Ecto neural progenitor cell (in vitro differentiated cells): ENCODE measurements around the gene CABLES1.

Experiments
- DNase-seq: peaks from one replicate; pipeline ENCODE4 v3.0.0-alpha.2; 2018; ENCODE audit warnings: low spot score

CABLES1 gene

DNA sequence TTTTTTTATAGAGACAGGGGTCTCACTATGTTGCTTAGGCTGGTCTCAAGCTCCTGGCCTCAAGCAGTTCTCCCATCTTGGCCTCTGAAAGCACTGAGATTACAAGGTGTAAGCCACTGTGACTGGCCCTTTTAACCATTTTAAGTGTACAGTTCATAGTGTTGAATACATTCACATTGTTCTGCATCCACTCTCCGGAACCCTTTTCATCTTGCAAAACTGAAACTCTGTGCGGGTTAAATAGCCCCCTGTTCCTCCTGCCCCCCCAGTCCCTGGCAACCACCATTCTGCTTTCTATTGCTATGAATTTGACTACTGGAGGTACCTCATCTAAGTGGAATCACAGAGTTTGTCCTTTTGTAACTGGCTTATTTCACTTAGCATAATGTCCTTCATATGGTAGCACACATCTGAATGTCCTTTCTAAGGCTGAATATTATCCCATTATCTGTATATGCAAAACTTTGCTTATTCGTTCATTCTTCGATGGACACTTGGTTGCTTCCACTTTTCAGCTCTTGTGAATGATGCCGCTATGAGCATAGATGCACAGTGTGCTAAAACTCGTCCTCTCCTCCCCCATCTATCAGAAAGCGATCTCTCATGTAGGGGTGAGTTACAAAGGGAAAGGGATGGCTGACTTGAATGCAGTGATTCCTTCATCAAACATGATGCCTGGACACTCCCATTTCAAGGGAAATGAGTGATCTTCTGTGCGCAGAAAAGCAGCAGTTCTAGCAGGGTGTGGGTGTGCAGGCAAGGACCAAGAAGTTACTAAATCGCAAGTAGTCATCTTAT is 30.2 kb downstream of the CABLES1 start:
- no peak for DNase-seq

DNA sequence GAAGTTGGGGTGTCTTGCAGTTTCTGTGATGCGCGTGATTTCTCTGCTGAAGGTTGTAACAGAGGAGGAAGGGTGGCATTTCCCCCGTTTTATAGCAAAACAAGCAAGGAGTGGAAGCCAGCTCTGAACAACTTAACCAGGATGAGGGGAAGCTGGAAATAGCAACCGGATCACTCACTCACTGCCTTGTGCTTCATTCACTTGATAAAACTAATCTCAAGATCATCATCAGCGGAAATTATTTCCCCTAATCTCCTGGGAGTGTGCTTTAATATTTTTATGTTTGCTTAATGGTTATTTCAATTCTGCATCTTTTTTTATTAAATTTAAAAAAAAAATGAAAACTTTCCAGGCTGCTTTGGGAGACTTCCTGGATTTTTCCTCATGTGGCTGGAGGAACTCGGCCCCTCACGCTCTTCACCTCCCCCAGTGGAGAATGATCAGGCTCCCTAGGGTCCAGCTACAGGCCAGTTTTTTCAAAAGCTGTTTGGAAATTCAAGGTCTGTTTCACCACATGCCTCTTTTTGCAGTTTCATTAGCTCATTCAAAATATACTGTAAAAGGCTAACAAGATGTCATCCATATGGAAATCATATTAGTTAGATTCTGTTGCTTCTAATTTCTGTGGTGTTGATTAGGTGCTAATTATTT is 31.7 kb downstream of the CABLES1 start:
- DNase-seq = no peak

DNA sequence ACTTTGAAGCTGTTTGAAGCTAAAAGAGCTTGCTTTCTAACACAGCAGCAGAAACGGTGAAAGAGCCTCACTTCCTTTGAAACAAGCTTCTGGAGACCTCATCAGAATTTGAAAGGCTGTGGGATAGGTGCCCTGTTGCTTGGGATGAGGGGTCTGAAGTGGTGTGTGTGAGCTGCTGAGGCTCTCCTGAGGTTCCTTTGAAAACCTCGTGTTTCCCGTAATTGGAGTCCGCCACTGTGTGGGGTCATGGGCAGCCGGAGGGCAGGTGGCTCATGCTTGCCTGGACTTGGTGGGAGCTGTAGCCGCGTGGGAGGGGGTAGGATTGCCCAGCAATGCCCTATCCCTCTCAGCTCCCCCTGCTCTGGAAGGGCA is 34.4 kb downstream of the CABLES1 start:
- DNase-seq = no peak

DNA sequence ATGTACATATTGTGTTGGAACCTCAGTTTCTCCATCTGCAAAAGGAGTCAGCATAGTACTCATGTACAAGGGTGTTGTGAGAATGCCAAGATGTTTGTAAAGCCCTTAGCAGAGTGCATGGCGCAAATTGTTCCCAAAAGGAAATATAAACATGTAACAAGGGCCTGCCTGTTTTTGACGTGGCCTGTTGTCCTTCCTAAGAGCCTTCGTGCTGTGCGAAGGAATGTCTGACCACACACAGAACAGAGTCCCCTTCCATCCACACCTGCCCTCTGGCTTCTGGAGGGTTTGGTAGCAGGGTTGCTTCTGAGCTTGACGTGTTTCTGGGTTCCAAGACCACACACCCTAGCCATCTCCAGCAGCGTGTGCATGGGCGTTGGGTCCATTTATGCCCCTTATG is 34.9 kb downstream of the CABLES1 start:
- DNase-seq = no peak

DNA sequence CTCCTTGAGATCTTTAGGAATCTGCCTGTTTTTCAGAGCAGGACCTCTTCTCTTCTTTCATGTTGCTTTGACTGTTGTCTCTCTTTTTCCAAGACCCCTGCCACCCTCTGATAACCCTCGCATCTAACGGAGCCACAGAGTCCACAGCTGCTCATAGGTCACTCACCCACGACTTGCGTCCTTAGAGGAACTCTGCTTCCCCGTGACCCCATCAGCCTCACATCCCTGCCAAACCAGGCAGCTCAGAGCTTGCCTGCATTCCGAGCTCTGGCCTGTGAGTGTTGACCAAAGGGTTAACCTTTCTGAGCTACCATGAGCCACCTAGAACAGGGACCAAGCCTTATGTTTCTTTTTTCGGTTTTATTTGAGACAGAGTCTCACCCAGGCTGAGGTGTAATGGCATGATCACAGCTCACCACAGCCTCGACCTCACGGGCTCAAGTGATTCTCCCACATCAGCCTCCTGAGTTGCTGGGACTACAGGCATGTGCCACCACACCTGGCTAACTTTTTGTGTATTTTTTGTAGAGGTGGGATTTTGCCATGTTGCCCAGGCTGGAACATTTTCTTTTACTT is 36.4 kb downstream of the CABLES1 start:
- DNase-seq = no peak

DNA sequence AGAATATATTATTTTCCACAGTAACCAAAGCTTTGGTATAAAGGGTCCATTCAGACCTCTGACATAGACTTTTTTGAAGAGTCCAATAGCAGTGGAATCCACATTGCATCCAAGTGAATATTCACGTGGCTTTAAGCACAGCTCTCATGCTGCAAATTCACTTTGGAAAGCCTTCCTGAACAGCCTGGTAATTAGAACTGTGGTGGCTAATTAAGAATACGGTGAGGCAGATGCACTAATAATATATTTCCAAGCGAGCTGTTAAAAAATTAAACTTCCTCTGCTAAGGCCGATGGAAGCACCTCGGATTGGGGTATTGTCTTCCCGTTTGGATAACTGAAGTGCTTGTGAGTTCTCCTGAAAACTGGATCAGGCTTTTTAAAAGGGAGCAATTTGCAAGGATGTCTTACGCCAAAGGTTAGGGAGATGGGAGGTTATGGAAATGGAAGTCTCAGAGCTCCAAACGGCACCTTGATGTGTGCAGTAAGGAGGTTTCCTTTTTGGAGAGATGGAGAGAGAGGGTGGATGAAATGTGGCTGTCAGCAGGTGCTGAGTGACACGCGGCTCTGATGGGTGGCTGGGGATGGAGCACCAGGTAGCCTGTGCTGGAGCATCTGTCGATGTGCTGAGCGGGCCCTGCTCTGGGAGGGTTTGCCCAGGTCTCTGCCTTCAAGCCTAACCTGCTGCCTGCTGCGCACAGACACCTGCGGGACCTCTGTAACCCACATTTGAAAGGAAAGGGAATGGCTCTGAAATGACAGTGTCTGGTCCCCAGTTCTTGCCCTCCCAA is 37.5 kb downstream of the CABLES1 start:
- DNase-seq = no peak

DNA sequence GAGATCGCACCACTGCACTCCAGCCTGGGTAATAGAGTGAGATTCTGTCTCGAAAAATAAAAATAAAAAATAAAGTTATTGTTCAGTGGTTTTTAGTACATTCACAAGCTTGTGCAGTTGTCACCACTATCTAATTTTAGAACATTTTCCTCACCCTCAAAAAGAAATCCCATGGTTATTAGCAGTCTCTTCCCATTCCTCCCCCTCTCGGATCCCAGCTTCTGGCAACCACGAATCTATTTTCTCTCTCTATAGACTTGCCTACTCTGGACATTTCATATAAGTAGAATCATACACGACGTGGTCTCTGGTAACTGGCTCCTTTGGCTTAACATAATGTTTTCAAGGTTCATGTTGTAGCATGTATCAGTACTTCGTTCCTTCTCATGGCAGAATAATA is 38.6 kb downstream of the CABLES1 start:
- no peak for DNase-seq

DNA sequence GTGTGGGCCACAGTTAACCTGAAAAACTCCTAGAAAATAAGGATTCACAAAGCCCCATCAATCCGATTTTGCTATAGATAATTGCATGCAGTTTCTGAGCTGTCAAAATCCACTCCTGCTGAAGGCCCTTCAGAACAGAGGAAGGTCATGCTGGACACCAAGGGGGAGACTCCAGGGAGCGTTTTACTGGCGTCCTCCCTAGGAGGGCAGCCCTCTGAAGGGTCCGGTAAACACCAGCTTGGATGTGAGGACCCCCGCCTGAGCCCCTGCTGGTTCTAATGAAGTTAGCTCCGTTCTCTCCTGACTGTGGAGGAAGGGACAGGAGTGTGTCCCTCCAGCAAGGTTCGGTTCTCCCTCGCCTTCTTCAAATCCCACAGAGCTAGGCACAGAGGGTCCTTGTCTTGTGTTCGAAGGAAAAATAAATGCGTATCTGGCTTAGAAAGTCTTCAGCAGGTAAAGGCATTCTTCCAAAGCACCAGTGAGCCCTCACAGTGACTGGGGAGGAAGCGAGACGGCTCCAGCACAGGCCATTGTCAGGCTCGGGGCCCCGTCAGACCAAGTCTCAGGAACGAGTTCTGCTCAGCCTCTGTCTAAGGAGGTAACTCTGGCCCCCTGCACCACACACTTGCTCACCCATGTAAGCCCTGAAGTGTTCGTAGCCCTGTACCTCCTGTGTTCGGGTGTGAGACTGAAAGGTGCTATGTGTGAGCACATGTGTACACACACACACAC is 41.6 kb downstream of the CABLES1 start:
- DNase-seq = no peak

DNA sequence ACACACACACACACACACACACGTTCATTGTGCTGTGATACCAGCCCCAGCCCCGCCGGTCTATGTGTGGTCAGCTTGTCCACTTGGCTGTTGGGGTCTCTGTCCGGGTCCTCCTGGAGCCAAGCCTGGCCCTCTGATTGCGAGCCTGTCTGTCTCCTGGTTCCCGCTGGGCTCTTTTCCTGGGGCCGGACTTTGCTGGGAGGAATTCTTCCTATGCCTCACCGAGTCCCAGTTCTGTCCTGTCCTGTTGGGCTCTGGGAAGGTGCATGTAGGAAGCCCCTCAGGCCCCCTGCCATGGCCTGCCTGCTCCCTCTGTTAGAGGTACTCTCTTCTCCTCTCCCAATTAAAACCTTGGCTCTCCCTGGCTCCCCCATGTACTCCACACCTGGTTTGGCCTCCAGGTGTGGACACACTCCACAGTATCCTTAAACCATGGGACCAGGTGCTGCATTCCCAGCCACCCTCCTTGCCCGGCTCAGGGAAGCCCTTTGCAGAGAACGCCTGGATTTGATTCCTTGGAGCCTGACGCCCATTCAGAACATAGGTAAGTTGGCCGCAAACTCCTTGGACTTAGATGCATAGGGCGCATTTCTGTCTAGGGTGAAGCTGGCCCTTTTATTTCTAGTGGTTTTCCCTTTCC is 42.3 kb downstream of the CABLES1 start:
- no peak for DNase-seq

DNA sequence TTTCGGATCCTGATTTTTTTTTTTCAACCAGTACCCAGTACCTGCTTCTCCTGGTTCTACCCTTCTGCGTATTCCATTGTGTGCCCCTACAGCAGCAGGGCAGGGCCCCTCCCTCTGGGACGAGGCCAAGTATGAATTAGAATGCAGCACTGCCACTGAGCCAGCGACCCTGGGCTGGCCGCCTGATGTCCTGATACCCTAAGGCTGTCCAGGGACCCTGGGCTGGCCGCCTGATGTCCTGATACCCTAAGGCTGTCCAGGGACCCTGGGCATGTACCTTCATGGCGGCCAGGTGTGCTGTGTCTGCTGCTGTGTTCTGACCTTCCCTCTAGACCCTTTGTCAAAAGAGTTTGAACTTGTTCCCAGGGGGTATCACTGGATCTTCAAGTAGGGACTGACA is 42.9 kb downstream of the CABLES1 start:
- DNase-seq = no peak

DNA sequence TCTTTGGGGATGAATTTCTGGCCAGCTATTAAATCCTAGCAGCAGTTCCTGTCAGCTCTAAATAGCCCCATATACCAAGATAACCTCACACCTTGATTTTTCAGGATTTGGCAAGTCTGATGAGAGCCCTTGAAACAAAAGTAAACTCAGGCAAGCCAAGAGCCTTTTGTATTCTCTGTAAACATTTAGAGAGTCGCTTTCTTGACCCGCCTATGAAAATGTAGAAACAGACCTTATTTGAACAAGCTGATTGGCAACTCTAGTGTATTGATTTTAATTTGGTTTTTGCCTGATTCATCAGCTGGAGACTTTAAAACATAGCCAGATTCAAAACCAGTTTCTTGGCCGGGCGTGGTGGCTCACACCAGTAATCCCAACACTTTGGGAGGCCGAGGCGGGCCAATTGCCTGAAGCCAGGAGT is 43.4 kb downstream of the CABLES1 start:
- no peak for DNase-seq

DNA sequence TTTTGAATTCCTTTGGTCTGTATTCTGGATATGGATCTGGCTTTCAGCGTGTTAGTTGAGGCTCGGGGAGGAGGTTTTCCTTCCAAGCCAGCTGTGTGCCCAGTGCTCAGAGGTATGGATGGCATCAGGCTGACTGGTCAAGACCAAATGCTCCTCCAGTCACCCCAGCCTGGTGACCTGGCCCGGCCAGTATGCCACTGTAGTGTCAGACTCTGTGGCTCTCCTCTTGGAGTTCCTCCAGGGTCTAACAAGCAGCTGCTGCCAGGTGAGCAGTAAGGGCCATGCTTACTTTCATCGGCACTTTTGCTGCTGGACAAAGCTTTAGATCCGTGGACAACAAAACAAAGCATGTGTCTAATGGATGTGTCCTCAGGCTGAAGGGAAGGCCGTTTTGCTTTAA is 44.1 kb downstream of the CABLES1 start:
- DNase-seq = no peak

DNA sequence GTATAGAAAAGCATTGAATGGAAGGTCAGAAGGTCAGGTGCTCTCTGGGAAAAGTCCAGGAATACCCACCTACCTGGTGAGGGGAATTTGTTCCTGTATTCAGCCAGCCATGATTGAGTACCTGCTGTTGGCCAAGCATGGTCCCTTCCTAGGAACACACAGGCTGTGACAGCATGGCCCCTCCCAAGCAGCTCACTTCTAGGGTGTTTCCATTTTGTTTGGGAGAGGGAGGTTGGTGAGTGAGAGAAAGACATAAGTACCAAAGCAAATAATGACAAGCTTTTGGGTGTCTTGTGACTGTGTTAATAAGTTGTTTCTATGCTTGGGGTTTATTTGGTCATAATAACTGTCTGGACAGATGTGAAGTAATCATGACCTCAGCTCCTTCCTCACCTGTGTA is 46.3 kb downstream of the CABLES1 start:
- DNase-seq = no peak

DNA sequence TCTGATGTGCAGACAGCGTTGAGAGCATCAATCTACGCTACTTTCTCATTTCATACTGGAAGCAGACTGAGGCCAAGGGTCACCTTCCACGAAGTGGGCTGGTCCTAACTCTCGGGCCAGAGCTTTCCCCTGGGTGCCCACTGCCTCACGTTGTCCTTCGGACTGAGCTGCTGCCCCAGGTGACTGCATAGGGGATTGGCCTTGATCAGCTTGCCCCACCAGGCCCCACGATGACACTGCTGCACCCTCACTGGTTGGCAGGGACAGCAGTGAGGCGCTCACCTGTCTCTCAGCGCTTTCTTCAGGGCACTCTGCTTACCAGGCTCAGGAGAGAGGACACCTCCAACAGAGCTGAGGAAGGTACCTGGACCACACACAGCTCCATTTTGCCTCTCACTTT is 47.3 kb downstream of the CABLES1 start:
- no peak for DNase-seq

DNA sequence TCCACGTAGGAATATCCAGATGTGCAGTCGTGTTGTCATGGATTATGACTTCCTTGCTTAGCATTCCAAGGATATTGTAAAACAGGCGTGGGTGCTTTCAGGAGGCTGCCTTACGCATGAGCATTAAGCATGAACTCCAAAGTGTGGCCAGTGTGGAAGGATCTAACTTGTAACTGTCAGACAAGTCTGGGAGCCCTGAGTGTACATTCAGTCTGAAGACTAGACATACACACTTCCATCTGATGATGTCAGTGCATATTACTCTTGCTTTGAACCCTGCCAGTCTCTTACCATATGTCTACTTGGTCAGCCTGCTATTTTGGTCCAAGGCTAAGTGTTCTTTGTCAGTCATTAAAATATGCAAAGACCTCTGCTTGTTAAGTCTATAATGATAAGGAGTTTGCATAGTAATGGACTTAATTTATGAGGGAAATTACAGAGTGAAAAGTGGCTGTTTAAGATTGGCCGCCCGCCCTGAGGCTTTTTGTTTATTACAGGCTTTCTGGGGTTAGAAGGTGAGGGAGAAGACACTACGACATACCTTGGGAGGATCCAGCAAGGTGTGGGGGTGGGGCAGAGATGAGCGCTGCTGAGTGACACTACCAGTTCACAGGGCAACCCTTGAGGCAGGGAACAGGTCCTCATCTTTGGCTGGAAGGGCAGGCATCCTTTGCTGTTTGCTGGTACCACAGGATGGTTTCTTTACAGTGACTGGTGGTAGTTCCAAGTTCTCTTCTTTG is 48.3 kb downstream of the CABLES1 start:
- DNase-seq = no peak

DNA sequence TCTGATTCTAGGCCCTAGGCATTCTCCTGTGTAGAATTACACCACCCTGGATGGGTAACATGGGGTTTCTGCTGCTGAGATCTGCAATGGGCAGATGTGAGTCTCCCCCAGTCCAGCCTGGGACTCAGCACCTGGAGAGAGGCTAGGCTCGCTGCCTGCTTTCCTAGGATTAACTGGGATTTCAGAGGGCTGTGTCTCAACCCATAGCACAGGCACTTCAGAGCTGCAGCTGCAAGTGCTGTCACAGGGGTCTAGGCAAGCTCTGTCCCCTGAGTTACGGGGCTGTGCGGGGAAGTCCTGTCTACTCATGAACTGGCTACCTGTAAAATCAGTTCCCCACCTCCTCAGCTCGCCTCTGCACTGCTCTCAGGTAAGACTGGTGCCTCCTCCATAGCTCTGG is 51.5 kb downstream of the CABLES1 start:
- no peak for DNase-seq

DNA sequence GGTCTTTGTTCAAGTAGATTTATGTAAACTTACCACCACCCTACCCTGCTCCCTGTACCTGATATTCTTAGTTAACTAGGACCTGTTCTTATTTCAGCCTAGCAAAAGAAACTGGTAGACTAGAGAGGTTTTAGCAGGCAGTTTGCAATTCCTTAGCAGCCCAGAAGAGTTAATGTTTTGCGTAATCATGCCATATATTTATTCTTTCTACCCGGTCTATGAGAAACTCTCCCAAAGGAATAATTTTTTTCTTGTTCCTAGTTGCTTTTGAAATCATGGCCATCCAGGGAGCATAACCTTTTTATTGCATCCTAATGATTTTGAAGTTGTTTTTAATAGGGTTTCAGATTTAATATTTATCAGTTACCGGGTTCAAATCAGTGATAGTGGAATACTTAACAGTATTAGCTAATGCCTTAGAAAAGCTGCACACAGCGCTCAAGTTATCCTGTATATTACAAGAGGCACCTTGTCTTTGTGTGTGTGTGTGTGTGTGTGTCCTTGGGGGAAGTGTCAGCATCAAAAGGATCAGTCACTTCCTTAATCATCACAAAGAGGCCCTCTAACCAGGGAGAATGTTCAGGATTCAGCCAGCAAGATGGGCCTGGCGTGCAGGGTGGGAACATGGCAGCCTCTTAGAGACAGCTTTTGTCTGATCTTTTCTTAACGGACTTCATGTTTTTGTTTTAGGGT is 52.9 kb downstream of the CABLES1 start:
- DNase-seq = no peak

DNA sequence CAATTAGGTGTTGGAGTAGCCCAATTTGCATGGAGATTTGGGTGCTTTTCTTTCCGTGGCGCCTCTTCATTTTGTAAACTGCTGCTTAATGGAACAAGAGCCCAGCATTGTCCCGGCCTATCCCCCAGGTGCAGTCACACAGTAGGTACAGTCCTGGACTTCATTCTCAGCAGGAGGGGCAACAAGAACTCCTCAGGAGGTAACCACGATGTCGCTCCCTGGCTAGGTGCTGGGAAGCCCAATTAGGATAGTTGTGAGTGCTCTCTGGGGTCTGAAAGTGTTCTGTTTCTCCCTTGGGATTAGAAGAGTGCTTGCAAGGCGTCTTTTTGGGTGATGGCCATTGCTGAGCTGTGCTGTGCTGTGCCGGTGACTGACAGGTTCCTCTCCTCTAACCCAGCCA is 53.8 kb downstream of the CABLES1 start:
- no peak for DNase-seq

DNA sequence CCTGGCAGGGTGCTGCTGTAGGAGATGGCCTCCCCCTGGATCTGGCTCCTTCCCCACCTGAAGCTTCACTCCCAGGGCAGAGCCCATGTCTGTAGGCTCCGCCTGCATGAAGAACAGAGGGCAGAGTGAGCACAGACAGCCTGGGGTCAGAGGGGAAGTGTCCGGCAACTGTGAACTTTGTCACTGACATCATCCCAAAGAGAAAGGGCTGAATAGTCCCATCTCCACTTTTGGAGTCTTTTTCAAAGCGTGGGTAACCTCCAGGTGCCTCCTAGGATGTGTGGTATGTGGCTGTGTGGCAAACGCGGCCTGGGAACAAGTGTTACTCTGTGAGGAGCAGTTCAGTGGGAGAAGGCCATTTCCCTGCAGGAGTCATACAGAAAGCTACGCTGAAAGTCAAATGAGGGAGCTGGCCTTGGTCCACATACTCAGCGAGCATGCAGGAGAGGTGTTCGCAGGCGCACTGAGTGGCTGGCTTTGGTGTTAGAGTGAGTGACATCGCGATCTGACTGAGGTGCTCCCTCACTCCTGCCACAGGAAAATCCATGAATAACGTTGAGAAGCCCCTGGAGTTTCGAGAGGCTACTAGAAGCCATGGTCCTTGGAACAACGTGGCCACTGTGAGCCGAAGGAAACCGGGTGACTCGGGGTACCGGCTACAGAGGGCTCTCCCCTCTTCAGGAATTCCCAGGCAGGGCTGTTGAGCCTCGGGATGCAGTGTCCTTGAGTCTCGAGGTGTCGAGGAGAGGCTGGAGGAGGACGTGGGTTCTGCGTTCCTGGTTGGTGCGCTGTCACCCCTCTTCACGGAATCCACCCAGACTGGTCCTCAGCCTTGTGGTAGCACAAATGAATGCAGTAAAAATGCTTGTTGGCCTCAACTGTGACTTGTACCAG is 54.7 kb downstream of the CABLES1 start:
- no peak for DNase-seq
